NCI-H2107 (cell line): ENCODE results near the gene SLC9A4.

Experiments
- DNase-seq: peaks from one replicate; lab custom pipeline; 2025; lab: John Stamatoyannopoulos, UW

SLC9A4 gene

GRCh38 chr2:102453501-102453900 is 19.5 kb upstream of the SLC9A4 start:
- no peak for DNase-seq

- no peak for DNase-seq
Measured at GRCh38 chr2:102455061-102455670, 17.9 kb upstream of the SLC9A4 start.

- no peak for DNase-seq
Measured at GRCh38 chr2:102460467-102460866, 12.6 kb upstream of the SLC9A4 start.

GRCh38 chr2:102461188-102461587 is 11.8 kb upstream of the SLC9A4 start:
- DNase-seq, result no peak

- DNase-seq, result no peak
Measured at GRCh38 chr2:102463160-102463559, 9.9 kb upstream of the SLC9A4 start.

GRCh38 chr2:102470168-102470567 is 2.9 kb upstream of the SLC9A4 start:
- DNase-seq, result no peak

GRCh38 chr2:102473631-102474030 is 605 bp downstream of the SLC9A4 start:
- no peak for DNase-seq

GRCh38 chr2:102474785-102475184 is 1.8 kb downstream of the SLC9A4 start:
- DNase-seq, result no peak

GRCh38 chr2:102478686-102479470 is 5.9 kb downstream of the SLC9A4 start:
- DNase-seq, result no peak

- no peak for DNase-seq
Measured at GRCh38 chr2:102480285-102481195, 7.5 kb downstream of the SLC9A4 start.

GRCh38 chr2:102481931-102482330 is 8.9 kb downstream of the SLC9A4 start:
- DNase-seq, result no peak

GRCh38 chr2:102483086-102483485 is 10.1 kb downstream of the SLC9A4 start:
- DNase-seq, result no peak

- no peak for DNase-seq
Measured at GRCh38 chr2:102484310-102485061, 11.5 kb downstream of the SLC9A4 start.

GRCh38 chr2:102485147-102485785 is 12.2 kb downstream of the SLC9A4 start:
- no peak for DNase-seq

GRCh38 chr2:102486941-102487702 is 14.1 kb downstream of the SLC9A4 start:
- no peak for DNase-seq

- no peak for DNase-seq
Measured at GRCh38 chr2:102487761-102488462, 14.9 kb downstream of the SLC9A4 start.

- no peak for DNase-seq
Measured at GRCh38 chr2:102489646-102490045, 16.6 kb downstream of the SLC9A4 start.

- DNase-seq, result no peak
Measured at GRCh38 chr2:102492006-102492405, 19.0 kb downstream of the SLC9A4 start.

- no peak for DNase-seq
Measured at GRCh38 chr2:102494570-102494969, 21.5 kb downstream of the SLC9A4 start.

- DNase-seq, result no peak
Measured at GRCh38 chr2:102498414-102498813, 25.4 kb downstream of the SLC9A4 start.
